HCT116 (cell line): ENCODE measurements around the gene WDHD1. TPM values are rescaled to one million over a fixed set of nuclear protein-coding genes. Genes with fewer than 3 reads are reported as not detected.

Experiments
- ATAC-seq: fragments of 200-7000 bp; cut with Tn5 transposase; 2 replicates; pipeline ENCODE4 v1.9.1; 2020; ENCODE audit warnings: mild to moderate bottlenecking, moderate library complexity
- BruUV-seq: library from RNA; stranded (reverse); fragments of 400-500 nt; replicated peaks from 2 replicates; lab custom pipeline; 2021; lab: Mats Ljungman, UMichigan
- CTCF ChIA-PET: fragments of 300-600 bp; sonication (Branson Sonifier 250); formaldehyde crosslinking; loops from one replicate; lab custom pipeline; 2021; ENCODE audit warnings: antibody characterized with exemption; lab: Charles Lee
- POLR2A ChIA-PET: fragments of 300-600, 350-600 bp; sonication (Branson Sonifier 250); formaldehyde crosslinking; loops from one replicate; lab custom pipeline; 2021; ENCODE audit warnings: antibody characterized with exemption; lab: Charles Lee
- RAD21 ChIA-PET, 2 experiments: fragments of 300-600 bp; sonication (Branson Sonifier 250); formaldehyde crosslinking; loops; one replicate each; lab custom pipeline; 2023; ENCODE audit warnings: low total read pairs in 2 of 2; ENCODE audit not compliant: uncharacterized antibody in 2 of 2, unreplicated experiment in 2 of 2, low non-redundant PET in 1 of 2; lab: Charles Lee
- DNase-seq: peaks from one replicate; pipeline ENCODE4 v3.0.0-alpha.2; 2010; ENCODE audit warnings: low read depth, low spot score
- H2AFZ ChIP-seq: fragments of 200-600 bp; shearing (Covaris generic), sonication (generic); 2 replicates; pipeline ENCODE4 v1.6.1; 2017; ENCODE audit warnings: low read depth, mixed run types, mixed read lengths, antibody characterized with exemption, low read length; ENCODE audit not compliant: poor library complexity, severe bottlenecking
- H3K27ac ChIP-seq: 2 replicates; pipeline ENCODE4 v1.5.1; 2012; ENCODE audit warnings: low read depth, low read length
- H3K27me3 ChIP-seq: fragments of 200-600 bp; sonication (generic); 2 replicates; pipeline ENCODE4 v1.6.1; 2016; ENCODE audit warnings: mixed run types, low read length, mixed read lengths; ENCODE audit not compliant: insufficient read depth
- H3K36me3 ChIP-seq, 2 experiments: fragments of 200-500 bp in 1 of 2; fragments of 200-600 bp in 1 of 2; sonication (Bioruptor generic) in 1 of 2; sonication (generic) in 1 of 2; 2 replicates each; pipeline versions ENCODE4 v1.5.1 to v1.6.1; 2014 to 2016; ENCODE audit warnings: low read length in 2 of 2, inconsistent platforms in 1 of 2, mixed read lengths in 1 of 2, mixed run types in 1 of 2; ENCODE audit not compliant: insufficient read depth in 2 of 2, control insufficient read depth in 1 of 2
- H3K4me1 ChIP-seq, 2 experiments: fragments of 200-600 bp in 1 of 2; sonication (generic) in 1 of 2; 2 replicates each; pipeline versions ENCODE4 v1.5.1 to v1.6.1; 2012 to 2017; ENCODE audit warnings: low read length in 2 of 2, inconsistent platforms in 1 of 2, mild to moderate bottlenecking in 1 of 2, mixed read lengths in 1 of 2, mixed run types in 1 of 2, moderate library complexity in 1 of 2; ENCODE audit not compliant: insufficient read depth in 2 of 2, control insufficient read depth in 1 of 2
- H3K4me2 ChIP-seq: fragments of 200-600 bp; sonication (generic); 2 replicates; pipeline ENCODE4 v1.6.1; 2017; ENCODE audit warnings: mixed run types, low read length, mixed read lengths
- H3K4me3 ChIP-seq, 2 experiments: fragments of 200-600 bp in 1 of 2; sonication (generic) in 1 of 2; replicated peaks in 1 of 2; 2 replicates each; pipeline ENCODE4 v1.5.1; 2011 to 2016; ENCODE audit warnings: low read length in 2 of 2, control low read depth in 1 of 2, low read depth in 1 of 2, mild to moderate bottlenecking in 1 of 2, mixed read lengths in 1 of 2, mixed run types in 1 of 2
- H3K79me2 ChIP-seq: fragments of 200-600 bp; sonication (generic); 2 replicates; pipeline ENCODE4 v1.6.1; 2017; ENCODE audit warnings: mild to moderate bottlenecking, mixed run types, low read length, moderate library complexity, mixed read lengths; ENCODE audit not compliant: insufficient read depth
- H3K9ac ChIP-seq: fragments of 200-600 bp; sonication (generic); 2 replicates; pipeline ENCODE4 v1.6.1; 2016; ENCODE audit warnings: low read length, mixed read lengths
- H3K9me2 ChIP-seq: fragments of 200-600 bp; sonication (generic), shearing (Covaris generic); 2 replicates; pipeline ENCODE4 v1.6.1; 2017; ENCODE audit warnings: mixed run types, mild to moderate bottlenecking, moderate library complexity; ENCODE audit not compliant: insufficient read depth
- H3K9me3 ChIP-seq, 2 experiments: fragments of 200-500 bp in 1 of 2; fragments of 200-600 bp in 1 of 2; sonication (Bioruptor generic) in 1 of 2; sonication (generic) in 1 of 2; 2 replicates each; pipeline ENCODE4 v1.6.1; 2014 to 2017; ENCODE audit warnings: low read length in 2 of 2, mixed read lengths in 2 of 2, inconsistent platforms in 1 of 2, low read depth in 1 of 2, mild to moderate bottlenecking in 1 of 2, mixed run types in 1 of 2, moderate library complexity in 1 of 2; ENCODE audit not compliant: control insufficient read depth in 1 of 2, insufficient read depth in 1 of 2
- H4K20me1 ChIP-seq: fragments of 200-600 bp; sonication (generic), shearing (Covaris generic); 2 replicates; pipeline ENCODE4 v1.6.1; 2017; ENCODE audit warnings: mixed run types, mild to moderate bottlenecking, moderate library complexity; ENCODE audit not compliant: insufficient read depth
- ATF3 ChIP-seq: IDR thresholded peaks from 2 replicates; pipeline ENCODE4 v1.6.1; 2012
- CEBPB ChIP-seq: IDR thresholded peaks from 2 replicates; pipeline ENCODE4 v1.6.1; 2012; ENCODE audit warnings: low read depth
- EZH2 ChIP-seq: fragments of 200-600 bp; sonication (generic); IDR thresholded peaks from 2 replicates; pipeline ENCODE4 v1.6.1; 2017; ENCODE audit warnings: antibody characterized with exemption, mixed run types
- EZH2phosphoT487 ChIP-seq: fragments of 200-600 bp; IDR thresholded peaks from 2 replicates; pipeline ENCODE4 v1.6.1; 2018; ENCODE audit warnings: antibody characterized with exemption, borderline replicate concordance
- RAD21 ChIP-seq: IDR thresholded peaks from 2 replicates; pipeline ENCODE4 v1.6.1; 2012; ENCODE audit warnings: low read depth, mild to moderate bottlenecking
- TCF7L2 ChIP-seq: IDR thresholded peaks from 2 replicates; pipeline ENCODE4 v1.7.0; 2011; ENCODE audit warnings: borderline replicate concordance, inconsistent platforms; ENCODE audit not compliant: insufficient read depth, insufficient read length; ENCODE audit errors: extremely low read depth
- ZFX ChIP-seq: fragments of 450-650 bp; IDR thresholded peaks from 2 replicates; pipeline ENCODE4 v1.6.1; 2017
- intact Hi-C: fragments of 100-400 bp; cut with micrococcal nuclease; formaldehyde crosslinking; loops from 2 replicates; pipeline ENCODE4 v1.10.0; 2022
- total RNA-seq: library from RNA; stranded (reverse); gene quantifications from one replicate; pipeline ENCODE4 v1.2.1, GENCODE V29; 2021; ENCODE audit not compliant: unreplicated experiment
- TF ChIP-seq, protein P1 (sequence below): IDR thresholded peaks from 2 replicates; pipeline ENCODE4 v1.6.1; 2011; ENCODE audit warnings: mild to moderate bottlenecking, low read length, moderate library complexity; ENCODE audit not compliant: insufficient replicate concordance; ENCODE audit errors: extremely low read depth
- TF ChIP-seq, protein P2 (sequence below): IDR thresholded peaks from 2 replicates; pipeline ENCODE4 v1.6.1; 2012; ENCODE audit warnings: low read depth

Gene WDHD1
- total RNA-seq, 1 experiment from 2014 or later, result 44.3 TPM

- Histone ChIP-seq H3K9me2 (no peaks in the 10 kb centered on the region), H2AFZ (no peak overlapping the region), H3K4me1 (no peaks in the 10 kb centered on the region), H3K79me2 (peaks cover 7% of the 10 kb centered on the region; the same call in 1 of the 2 replicates), H3K36me3 (peaks cover 0 to 11% of the 10 kb centered on the region in 2 experiments; a peak in 2 of 4 replicates), H3K27me3 (no peaks in the 10 kb centered on the region), H3K9ac (no peak overlapping the region), H4K20me1 (no peaks in the 10 kb centered on the region), H3K9me3 (no peaks in the 10 kb centered on the region), H3K4me2 (no peak overlapping the region), H3K4me3 (no peak overlapping the region), H3K27ac (no peak overlapping the region)
- intact Hi-C loops, result no loop called here
- TF ChIP-seq CEBPB (no peak), TCF7L2 (no peak), EZH2 (no peak), RAD21 (no peak), EZH2phosphoT487 (no peak), ATF3 (no peak), ZFX (no peak)
- TF ChIP-seq, protein P1, sequence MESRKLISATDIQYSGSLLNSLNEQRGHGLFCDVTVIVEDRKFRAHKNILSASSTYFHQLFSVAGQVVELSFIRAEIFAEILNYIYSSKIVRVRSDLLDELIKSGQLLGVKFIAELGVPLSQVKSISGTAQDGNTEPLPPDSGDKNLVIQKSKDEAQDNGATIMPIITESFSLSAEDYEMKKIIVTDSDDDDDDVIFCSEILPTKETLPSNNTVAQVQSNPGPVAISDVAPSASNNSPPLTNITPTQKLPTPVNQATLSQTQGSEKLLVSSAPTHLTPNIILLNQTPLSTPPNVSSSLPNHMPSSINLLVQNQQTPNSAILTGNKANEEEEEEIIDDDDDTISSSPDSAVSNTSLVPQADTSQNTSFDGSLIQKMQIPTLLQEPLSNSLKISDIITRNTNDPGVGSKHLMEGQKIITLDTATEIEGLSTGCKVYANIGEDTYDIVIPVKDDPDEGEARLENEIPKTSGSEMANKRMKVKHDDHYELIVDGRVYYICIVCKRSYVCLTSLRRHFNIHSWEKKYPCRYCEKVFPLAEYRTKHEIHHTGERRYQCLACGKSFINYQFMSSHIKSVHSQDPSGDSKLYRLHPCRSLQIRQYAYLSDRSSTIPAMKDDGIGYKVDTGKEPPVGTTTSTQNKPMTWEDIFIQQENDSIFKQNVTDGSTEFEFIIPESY, result no peak
- TF ChIP-seq, protein P2, sequence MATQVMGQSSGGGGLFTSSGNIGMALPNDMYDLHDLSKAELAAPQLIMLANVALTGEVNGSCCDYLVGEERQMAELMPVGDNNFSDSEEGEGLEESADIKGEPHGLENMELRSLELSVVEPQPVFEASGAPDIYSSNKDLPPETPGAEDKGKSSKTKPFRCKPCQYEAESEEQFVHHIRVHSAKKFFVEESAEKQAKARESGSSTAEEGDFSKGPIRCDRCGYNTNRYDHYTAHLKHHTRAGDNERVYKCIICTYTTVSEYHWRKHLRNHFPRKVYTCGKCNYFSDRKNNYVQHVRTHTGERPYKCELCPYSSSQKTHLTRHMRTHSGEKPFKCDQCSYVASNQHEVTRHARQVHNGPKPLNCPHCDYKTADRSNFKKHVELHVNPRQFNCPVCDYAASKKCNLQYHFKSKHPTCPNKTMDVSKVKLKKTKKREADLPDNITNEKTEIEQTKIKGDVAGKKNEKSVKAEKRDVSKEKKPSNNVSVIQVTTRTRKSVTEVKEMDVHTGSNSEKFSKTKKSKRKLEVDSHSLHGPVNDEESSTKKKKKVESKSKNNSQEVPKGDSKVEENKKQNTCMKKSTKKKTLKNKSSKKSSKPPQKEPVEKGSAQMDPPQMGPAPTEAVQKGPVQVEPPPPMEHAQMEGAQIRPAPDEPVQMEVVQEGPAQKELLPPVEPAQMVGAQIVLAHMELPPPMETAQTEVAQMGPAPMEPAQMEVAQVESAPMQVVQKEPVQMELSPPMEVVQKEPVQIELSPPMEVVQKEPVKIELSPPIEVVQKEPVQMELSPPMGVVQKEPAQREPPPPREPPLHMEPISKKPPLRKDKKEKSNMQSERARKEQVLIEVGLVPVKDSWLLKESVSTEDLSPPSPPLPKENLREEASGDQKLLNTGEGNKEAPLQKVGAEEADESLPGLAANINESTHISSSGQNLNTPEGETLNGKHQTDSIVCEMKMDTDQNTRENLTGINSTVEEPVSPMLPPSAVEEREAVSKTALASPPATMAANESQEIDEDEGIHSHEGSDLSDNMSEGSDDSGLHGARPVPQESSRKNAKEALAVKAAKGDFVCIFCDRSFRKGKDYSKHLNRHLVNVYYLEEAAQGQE, result no peak
- ChIA-PET POLR2A (no interaction called here), RAD21 (no interaction called here), CTCF (no interaction called here)
- ATAC-seq (no peak), DNase-seq (no peak)
- no TSS peak for BruUV-seq
These were observed 51.0 kb downstream of the WDHD1 start for GRCh38 chr14:54975856-54976255.
